Measurements from ENCODE around the gene PARD6G.

- TF ChIP-seq EZH2phosphoT487 (IDR thresholded peaks at IDR 0.05; ENCODE audit: insufficient read depth, low read depth) (no peak), EZH2 (IDR thresholded peaks at IDR 0.05; ENCODE audit: insufficient read depth, poor library complexity, severe bottlenecking) (no peak)
These were observed 77.7 kb downstream of the PARD6G start for GRCh38 chr18:80169607-80170006.

All from GM23248 (cell line).